ENCODE results near the gene SNX25.

The SNX25 gene

DNA sequence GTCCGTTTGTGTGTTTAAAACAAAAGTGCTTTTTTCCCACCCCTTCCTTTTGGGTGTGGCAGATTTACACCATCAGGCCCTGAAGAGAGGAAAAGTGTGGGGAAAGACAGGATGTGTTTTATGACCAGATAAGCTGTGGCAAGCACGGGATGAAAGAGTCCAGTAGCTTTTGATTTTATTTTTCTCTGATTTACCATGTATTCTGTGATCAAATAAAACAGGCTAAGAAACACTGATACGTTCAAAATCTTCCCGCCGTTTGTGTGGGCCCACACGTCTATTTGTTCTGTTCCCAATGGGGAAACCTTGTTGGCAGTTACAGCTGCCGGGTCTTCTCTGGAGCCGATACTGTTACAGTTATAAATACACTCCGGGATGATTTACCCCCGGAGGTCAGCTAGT lies 175.5 kb downstream of the SNX25 start:
- no peak overlapping the region for H3K4me3 ChIP-seq (ENCODE audit: low read depth, low read length)
- DNase-seq (ENCODE audit: low read depth) = no peak

DNA sequence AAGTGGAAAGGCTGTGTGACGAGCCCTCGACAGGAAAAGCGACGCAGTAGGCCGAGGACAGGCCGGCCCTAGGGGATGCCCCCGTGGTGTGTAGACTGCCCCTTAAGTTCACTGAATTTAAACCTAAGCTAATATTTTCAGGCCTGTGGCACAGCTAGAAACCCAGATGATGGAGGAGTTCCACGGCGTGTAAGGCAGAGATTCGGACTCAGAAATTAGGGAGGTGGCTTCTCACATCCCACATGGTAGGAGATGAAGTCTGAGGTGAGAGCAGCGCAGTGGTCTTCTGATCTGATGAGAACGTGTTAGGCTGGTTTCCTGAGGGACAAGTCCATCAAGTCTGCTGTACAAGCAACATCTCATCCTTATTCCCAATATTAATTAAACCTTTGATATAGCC lies 178.6 kb downstream of the SNX25 start:
- no peak for DNase-seq (ENCODE audit: low read depth)
- TF ChIP-seq, protein P1, sequence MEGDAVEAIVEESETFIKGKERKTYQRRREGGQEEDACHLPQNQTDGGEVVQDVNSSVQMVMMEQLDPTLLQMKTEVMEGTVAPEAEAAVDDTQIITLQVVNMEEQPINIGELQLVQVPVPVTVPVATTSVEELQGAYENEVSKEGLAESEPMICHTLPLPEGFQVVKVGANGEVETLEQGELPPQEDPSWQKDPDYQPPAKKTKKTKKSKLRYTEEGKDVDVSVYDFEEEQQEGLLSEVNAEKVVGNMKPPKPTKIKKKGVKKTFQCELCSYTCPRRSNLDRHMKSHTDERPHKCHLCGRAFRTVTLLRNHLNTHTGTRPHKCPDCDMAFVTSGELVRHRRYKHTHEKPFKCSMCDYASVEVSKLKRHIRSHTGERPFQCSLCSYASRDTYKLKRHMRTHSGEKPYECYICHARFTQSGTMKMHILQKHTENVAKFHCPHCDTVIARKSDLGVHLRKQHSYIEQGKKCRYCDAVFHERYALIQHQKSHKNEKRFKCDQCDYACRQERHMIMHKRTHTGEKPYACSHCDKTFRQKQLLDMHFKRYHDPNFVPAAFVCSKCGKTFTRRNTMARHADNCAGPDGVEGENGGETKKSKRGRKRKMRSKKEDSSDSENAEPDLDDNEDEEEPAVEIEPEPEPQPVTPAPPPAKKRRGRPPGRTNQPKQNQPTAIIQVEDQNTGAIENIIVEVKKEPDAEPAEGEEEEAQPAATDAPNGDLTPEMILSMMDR (IDR thresholded peaks at IDR 0.05; ENCODE audit: insufficient read depth, low read depth, low read length, missing control alignments) = no peak
- H3K4me3 ChIP-seq (ENCODE audit: low read depth, low read length) = no peak overlapping the region

More for the DNA sequence above, 175.5 kb downstream of the SNX25 start:
- TF ChIP-seq, protein P1 (IDR thresholded peaks at IDR 0.05; ENCODE audit: insufficient read depth, low read depth, low read length, missing control alignments) = no peak

DNA sequence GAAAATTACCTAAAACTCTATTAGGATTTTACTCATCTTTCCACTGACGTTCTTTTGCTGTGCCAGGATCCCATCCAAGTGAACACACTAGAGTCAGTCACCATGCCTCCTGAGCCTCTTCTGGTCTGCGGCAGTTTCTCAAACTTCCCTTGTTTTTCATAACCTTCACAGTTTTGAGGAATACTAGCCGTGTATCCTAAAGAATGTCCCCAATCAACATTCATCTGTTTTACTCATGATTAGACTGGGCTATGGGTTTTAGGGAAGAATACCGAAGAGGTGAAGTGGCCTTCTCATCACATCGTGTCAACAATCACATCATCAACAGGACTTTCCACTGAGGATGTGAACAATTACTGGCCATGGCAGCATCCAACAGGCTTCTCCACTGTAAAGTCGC lies 181.5 kb downstream of the SNX25 start:
- no peak overlapping the region for H3K4me3 ChIP-seq (ENCODE audit: low read depth, low read length)
- TF ChIP-seq, protein P1 (IDR thresholded peaks at IDR 0.05; ENCODE audit: insufficient read depth, low read depth, low read length, missing control alignments) = no peak
- DNase-seq (ENCODE audit: low read depth) = no peak

DNA sequence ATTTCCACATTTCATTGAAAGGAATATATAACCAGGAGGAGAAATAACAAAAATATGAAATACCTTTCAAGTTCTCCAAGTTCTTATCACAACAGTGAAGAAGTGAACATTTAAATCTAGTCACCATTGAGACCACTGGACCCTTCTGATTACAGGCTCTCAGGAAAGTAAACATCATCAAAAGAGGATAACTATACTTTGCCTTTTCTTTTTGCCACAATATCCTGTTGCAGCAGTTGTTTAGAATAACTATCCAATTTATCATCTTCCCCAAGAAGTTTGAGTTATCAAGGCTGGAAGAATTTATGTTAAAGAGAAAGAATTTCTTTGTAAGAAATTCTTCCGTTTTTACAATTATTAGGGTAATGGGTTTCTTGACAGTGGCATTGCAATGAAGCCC lies 182.8 kb downstream of the SNX25 start:
- H3K4me3 ChIP-seq (ENCODE audit: low read depth, low read length) = no peak overlapping the region
- TF ChIP-seq, protein P1 (IDR thresholded peaks at IDR 0.05; ENCODE audit: insufficient read depth, low read depth, low read length, missing control alignments) = no peak
- no peak for DNase-seq (ENCODE audit: low read depth)

DNA sequence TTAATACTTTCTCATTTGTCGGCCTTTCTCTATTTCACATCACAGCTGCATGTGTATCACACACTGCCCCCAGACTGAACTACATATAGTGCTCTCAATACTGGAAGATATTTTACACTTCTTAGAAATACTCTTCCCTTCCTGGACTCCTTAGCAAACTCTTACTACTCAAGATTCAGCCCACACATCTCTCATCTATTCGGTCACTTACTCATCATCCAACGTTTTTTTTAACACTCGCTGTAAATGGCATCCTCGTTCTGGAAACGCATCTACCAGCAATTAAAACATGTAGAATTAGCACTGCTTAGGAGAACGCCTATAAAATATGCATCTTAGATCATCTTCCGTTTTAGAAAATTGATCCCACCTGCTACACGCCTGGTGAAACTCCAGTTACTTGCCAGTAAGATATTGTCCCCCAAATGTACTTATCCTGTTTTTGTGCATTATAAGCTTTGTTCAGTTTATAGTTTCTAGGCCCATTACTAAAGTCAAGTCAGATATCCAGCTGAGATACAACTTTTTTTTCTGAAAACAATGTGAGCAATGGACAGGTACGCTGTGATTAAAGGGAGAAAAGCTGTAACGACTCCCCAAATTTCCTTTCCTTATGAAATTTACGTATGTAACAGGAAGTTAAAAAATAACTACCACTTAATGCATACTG lies 185.3 kb downstream of the SNX25 start:
- DNase-seq (ENCODE audit: low read depth) = no peak
- peak overlapping the region; percentile 87 for H3K4me3 ChIP-seq (ENCODE audit: low read depth, low read length)
- TF ChIP-seq, protein P1 (IDR thresholded peaks at IDR 0.05; ENCODE audit: insufficient read depth, low read depth, low read length, missing control alignments) = no peak

DNA sequence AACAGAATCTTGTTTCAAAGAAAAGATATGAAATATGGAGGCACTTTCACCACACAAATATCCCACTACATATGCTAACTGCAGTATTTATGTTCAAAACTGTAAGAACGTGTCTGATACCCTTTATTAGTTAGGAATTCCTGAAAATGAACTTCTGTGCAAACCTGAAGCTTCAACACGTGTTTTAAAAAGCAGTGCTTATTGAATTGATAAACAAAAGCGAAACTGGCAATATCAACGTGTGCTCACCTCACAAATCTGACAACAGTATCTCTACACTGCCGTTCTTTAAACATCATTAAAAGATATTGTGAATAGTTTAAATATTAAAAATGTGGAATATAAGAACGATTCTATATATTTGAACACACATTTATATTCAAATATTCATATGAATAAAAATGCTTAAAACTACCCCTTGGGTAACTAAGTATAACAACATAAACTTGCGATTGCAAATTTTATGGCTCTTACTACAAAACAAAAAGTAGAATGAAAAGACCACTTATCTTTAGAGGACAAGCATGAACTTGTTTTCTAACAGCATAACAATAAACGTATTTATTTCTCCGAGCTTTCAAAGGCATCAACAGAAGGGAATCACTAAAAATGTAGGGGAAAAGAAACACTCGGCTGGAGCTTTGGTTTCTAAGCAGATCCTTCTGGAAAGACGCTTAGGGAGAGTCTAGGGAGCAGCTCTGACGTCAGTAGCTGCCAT lies 186.0 kb downstream of the SNX25 start, which contains the start of gene LRP2BP:
Gene LRP2BP, minus strand, starts transcription at position 687 of the 718 bp plus-strand sequence. CDS start 17,738 bp downstream, outside the sequence.
- H3K4me3 ChIP-seq (ENCODE audit: low read depth, low read length) = peak within 1 kb of the TSS; percentile 87
- DNase-seq (ENCODE audit: low read depth) = peak; percentile 57
- TF ChIP-seq, protein P1 (IDR thresholded peaks at IDR 0.05; ENCODE audit: insufficient read depth, low read depth, low read length, missing control alignments) = no peak

All from GM12865 (cell line).